ENCODE data around the gene SLC22A23. TPM values are rescaled to one million over a fixed set of nuclear protein-coding genes. Genes with fewer than 3 reads are reported as not detected.

SLC22A23 gene
- total and polyA plus RNA-seq, 2 donors (not counting 1 experiment from before 2014, with no cell fraction given) = 0.18 to 1.4 TPM

DNA sequence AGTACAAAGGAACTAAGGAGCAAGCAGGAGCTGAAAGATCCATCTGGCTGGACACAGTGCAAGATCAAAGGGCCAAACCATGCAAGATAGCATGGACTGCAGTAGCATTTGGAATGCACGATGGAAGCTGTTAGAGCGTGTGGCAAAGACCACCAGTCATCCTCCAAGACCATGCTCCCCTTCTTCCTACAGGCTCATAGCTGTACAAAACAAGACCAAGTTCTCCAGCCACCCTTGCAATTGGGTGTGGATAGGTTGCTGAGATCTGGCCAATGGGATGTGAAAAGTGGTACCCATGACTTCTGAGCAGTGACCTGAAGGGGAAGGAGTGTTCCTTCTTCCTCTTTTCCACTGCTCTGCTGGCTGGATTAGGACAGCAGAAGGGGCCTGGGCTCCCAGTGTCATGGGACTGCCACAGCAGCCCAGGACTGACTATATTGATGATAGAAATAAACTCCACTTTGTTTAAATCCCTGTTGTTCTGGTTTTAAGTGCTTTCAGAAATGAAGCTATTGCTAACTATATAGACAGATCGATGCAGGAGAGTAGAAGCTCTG is 64.9 kb downstream of the SLC22A23 start:
- Mint-ChIP-seq H3K4me1 (peaks cover 23% of the 10 kb centered on the region), H3K27ac (no peak overlapping the region), H3K9me3 (ENCODE audit: insufficient read depth) (no peaks in the 10 kb centered on the region), H3K27me3 (no peaks in the 10 kb centered on the region), H3K4me3 (no peak overlapping the region)
- ChIA-PET CTCF (no interaction called here), POLR2A (interaction anchor here (0.5 kb wide), 1 partner anchor 41 kb away, joined by 3 read pairs; no protein-coding TSS in a partner anchor)
- no peak overlapping the region for H3K4me2 ChIP-seq (replicated peaks; ENCODE audit: low read depth, low read length, poor library complexity, severe bottlenecking)
- TF ChIP-seq, protein P1, sequence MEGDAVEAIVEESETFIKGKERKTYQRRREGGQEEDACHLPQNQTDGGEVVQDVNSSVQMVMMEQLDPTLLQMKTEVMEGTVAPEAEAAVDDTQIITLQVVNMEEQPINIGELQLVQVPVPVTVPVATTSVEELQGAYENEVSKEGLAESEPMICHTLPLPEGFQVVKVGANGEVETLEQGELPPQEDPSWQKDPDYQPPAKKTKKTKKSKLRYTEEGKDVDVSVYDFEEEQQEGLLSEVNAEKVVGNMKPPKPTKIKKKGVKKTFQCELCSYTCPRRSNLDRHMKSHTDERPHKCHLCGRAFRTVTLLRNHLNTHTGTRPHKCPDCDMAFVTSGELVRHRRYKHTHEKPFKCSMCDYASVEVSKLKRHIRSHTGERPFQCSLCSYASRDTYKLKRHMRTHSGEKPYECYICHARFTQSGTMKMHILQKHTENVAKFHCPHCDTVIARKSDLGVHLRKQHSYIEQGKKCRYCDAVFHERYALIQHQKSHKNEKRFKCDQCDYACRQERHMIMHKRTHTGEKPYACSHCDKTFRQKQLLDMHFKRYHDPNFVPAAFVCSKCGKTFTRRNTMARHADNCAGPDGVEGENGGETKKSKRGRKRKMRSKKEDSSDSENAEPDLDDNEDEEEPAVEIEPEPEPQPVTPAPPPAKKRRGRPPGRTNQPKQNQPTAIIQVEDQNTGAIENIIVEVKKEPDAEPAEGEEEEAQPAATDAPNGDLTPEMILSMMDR (IDR thresholded peaks at IDR 0.05) = no peak
- TF ChIP-seq EZH2 (IDR thresholded peaks at IDR 0.05; ENCODE audit: borderline replicate concordance, insufficient read depth, low read depth, low read length, poor library complexity, severe bottlenecking) = no peak
- H3K9ac ChIP-seq (ENCODE audit: low read length) = no peak overlapping the region
- no peaks in the 10 kb centered on the region for H3K9me3 ChIP-seq (ENCODE audit: control extremely low read depth in 1 of 3, control insufficient read depth in 2 of 3, insufficient read depth in 1 of 3, low read length in 2 of 3)
- no peaks in the 10 kb centered on the region for H4K20me1 ChIP-seq (ENCODE audit: control insufficient read depth, insufficient read depth, low read length, poor library complexity, severe bottlenecking)
- no peak overlapping the region for H2AFZ ChIP-seq (ENCODE audit: insufficient read depth, low read depth, low read length, poor library complexity, severe bottlenecking)
- no peaks in the 10 kb centered on the region for H3K79me2 ChIP-seq (ENCODE audit: control insufficient read depth, insufficient read depth, low read length)
- no peak overlapping the region for H3K4me3 ChIP-seq (ENCODE audit: control extremely low read depth in 1 of 5, extremely low read depth in 1 of 5, insufficient read depth in 1 of 5, low read depth in 2 of 5, low read length in 4 of 5)
- no peaks in the 10 kb centered on the region for H3K27me3 ChIP-seq (replicated peaks in 1 of 4; ENCODE audit: control extremely low read depth in 1 of 4, control insufficient read depth in 3 of 4, insufficient read depth in 4 of 4, low read length in 3 of 4)
- 100% methylated on average over 2 of the region's 3 CpGs for WGBS (ENCODE audit: insufficient coverage)
- ATAC-seq (ENCODE audit: low read depth) = no peak
- no peak for DNase-seq
- H3K4me1 ChIP-seq (ENCODE audit: control insufficient read depth in 2 of 2, insufficient read depth in 2 of 2, low read length in 2 of 2) = peaks cover 21 to 22% of the 10 kb centered on the region in 2 donors
- H3K36me3 ChIP-seq (replicated peaks in 1 of 2; ENCODE audit: control extremely low read depth in 1 of 2, control insufficient read depth in 1 of 2, extremely low read depth in 1 of 2, insufficient read depth in 2 of 2, low read length in 1 of 2) = no peaks in the 10 kb centered on the region
- intact Hi-C loops (cut with micrococcal nuclease) = no loop called here
- H3K27ac ChIP-seq (ENCODE audit: low read length in 2 of 2) = no peak overlapping the region

DNA sequence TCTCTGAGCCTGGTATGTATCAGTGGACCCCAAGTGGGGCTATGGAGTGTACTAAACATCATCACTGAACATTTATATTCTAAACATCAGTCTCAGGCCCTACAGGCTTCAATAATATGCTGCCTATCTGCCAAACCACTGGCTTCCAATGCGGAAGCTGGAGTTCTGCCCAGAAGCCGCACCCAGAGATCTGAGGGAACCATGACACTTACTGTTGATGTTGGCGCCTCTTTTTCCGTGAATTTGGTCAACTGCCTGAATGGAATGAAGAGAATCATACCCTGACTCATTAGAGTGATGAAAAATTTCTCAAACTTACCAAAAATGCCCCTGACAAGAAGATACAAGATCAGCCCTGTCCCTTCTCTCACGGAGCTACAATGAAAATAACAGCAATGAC is 66.2 kb downstream of the SLC22A23 start:
- H3K4me1 Mint-ChIP-seq = peaks cover 25% of the 10 kb centered on the region
- ChIA-PET POLR2A (no interaction called here), CTCF (no interaction called here)
- Histone ChIP-seq H3K9ac (ENCODE audit: low read length) (no peak overlapping the region), H3K4me2 (replicated peaks; ENCODE audit: low read depth, low read length, poor library complexity, severe bottlenecking) (no peak overlapping the region), H3K27ac (ENCODE audit: low read length in 2 of 2) (no peak overlapping the region), H2AFZ (ENCODE audit: insufficient read depth, low read depth, low read length, poor library complexity, severe bottlenecking) (no peak overlapping the region), H4K20me1 (ENCODE audit: control insufficient read depth, insufficient read depth, low read length, poor library complexity, severe bottlenecking) (no peaks in the 10 kb centered on the region), H3K4me3 (ENCODE audit: control extremely low read depth in 1 of 5, extremely low read depth in 1 of 5, insufficient read depth in 1 of 5, low read depth in 2 of 5, low read length in 4 of 5) (no peak overlapping the region), H3K27me3 (replicated peaks in 1 of 4; ENCODE audit: control extremely low read depth in 1 of 4, control insufficient read depth in 3 of 4, insufficient read depth in 4 of 4, low read length in 3 of 4) (no peaks in the 10 kb centered on the region), H3K79me2 (ENCODE audit: control insufficient read depth, insufficient read depth, low read length) (no peaks in the 10 kb centered on the region), H3K9me3 (ENCODE audit: control extremely low read depth in 1 of 3, control insufficient read depth in 2 of 3, insufficient read depth in 1 of 3, low read length in 2 of 3) (no peaks in the 10 kb centered on the region), H3K36me3 (replicated peaks in 1 of 2; ENCODE audit: control extremely low read depth in 1 of 2, control insufficient read depth in 1 of 2, extremely low read depth in 1 of 2, insufficient read depth in 2 of 2, low read length in 1 of 2) (no peaks in the 10 kb centered on the region), H3K4me1 (ENCODE audit: control insufficient read depth in 2 of 2, insufficient read depth in 2 of 2, low read length in 2 of 2) (peaks cover 21 to 22% of the 10 kb centered on the region in 2 donors)
- H3K27ac Mint-ChIP-seq = no peak overlapping the region
- H3K4me3 Mint-ChIP-seq = no peak overlapping the region
- TF ChIP-seq, protein P1 (IDR thresholded peaks at IDR 0.05) = no peak
- no peak for TF ChIP-seq EZH2 (IDR thresholded peaks at IDR 0.05; ENCODE audit: borderline replicate concordance, insufficient read depth, low read depth, low read length, poor library complexity, severe bottlenecking)
- DNase-seq (no peak), ATAC-seq (ENCODE audit: low read depth) (no peak)
- intact Hi-C loops (cut with micrococcal nuclease) = no loop called here
- 94% methylated on average over 3 of the region's 5 CpGs for WGBS (ENCODE audit: insufficient coverage)
- no peaks in the 10 kb centered on the region for H3K27me3 Mint-ChIP-seq
- no peaks in the 10 kb centered on the region for H3K9me3 Mint-ChIP-seq (ENCODE audit: insufficient read depth)
